Activated T-helper 2 cell treated with anti-CD3 and anti-CD28 coated beads, Interferon-gamma antibody, Interleukin-2, Interleukin-4, amounts not matched to agents 10 μg/mL and 5 μg/mL and 100 μg/mL, durations not matched to agents 14 hours and 24 hours and 36 hours (primary cell): ENCODE results near the gene PLPP4. TPM values are rescaled to one million over a fixed set of nuclear protein-coding genes. Genes with fewer than 3 reads are reported as not detected.

Source experiments
- DNase-seq: peaks from one replicate; pipeline ENCODE4 v3.0.0; 2021; ENCODE audit warnings: low spot score
- H3K27ac Mint-ChIP-seq: one replicate; pipeline ENCODE4 v1.8.0; 2021; ENCODE audit warnings: mixed read lengths
- H3K27me3 Mint-ChIP-seq: one replicate; pipeline ENCODE4 v1.8.0; 2021; ENCODE audit warnings: low read depth, mixed read lengths
- H3K36me3 Mint-ChIP-seq: one replicate; pipeline ENCODE4 v1.8.0; 2021; ENCODE audit warnings: low read depth, mixed read lengths
- H3K4me1 Mint-ChIP-seq: one replicate; pipeline ENCODE4 v1.8.0; 2021; ENCODE audit warnings: low read depth, mixed read lengths
- H3K4me3 Mint-ChIP-seq: one replicate; pipeline ENCODE4 v1.8.0; 2021; ENCODE audit warnings: low read depth, mild to moderate bottlenecking, moderate library complexity, mixed read lengths
- H3K9me3 Mint-ChIP-seq: one replicate; pipeline ENCODE4 v1.8.0; 2021; ENCODE audit warnings: mixed read lengths
- intact Hi-C: fragments of 100-400 bp; cut with micrococcal nuclease; formaldehyde crosslinking; loops from one replicate; pipeline ENCODE4 v1.15.1; 2023
- total RNA-seq: library from RNA; stranded (reverse); gene quantifications from 2 replicates; pipeline ENCODE4 v1.2.3, GENCODE V29; 2022

PLPP4 gene
- total RNA-seq, 1 donor from 2014 or later = not detected

DNA sequence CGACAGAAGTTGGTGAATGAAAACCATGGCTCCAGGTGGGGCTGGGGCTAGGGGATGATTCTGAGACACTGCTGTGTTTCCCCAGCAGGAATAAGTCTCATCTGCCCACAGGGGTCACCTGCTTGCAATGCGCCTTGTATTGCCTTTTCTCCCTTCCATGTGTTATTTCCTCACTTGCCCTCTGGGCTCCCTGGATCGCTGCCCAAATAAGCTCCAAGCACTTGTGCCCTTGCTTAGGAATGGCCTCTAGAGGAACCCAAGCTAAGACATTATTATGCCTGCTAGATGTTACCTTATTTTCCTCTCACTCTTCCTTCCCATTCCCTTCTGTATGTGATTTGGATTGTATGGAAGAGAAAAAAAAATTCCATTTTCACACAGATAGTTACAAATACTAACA lies 24.8 kb upstream of the PLPP4 start:
- no peaks in the 10 kb centered on the region for H3K9me3 Mint-ChIP-seq
- no peaks in the 10 kb centered on the region for H3K4me1 Mint-ChIP-seq
- H3K27ac Mint-ChIP-seq = no peak overlapping the region
- H3K36me3 Mint-ChIP-seq = no peaks in the 10 kb centered on the region
- intact Hi-C loops = no loop called here
- peaks cover 13% of the 10 kb centered on the region for H3K27me3 Mint-ChIP-seq
- H3K4me3 Mint-ChIP-seq = no peak overlapping the region
- DNase-seq = no peak

DNA sequence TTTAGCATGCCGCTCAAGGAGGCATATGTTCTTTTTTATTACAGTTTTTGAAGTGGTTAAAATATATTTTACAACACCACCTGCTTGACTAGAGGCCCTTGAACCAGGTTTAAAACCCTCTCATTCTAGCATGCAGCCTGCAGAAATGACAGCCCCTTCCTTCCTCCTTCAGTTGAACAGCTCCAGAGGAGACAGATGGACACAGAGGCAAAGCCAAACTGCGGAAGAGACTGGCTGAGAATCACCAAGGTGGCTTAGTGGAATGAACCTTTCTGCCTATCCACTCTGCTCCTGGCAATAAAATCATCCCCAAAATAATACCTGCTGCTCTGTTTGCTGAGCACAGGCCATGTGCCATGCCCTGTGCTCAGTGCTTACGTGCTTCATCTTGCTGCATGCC lies 23.9 kb upstream of the PLPP4 start:
- Mint-ChIP-seq H3K36me3 (no peaks in the 10 kb centered on the region), H3K4me3 (no peak overlapping the region), H3K27me3 (peaks cover 13% of the 10 kb centered on the region), H3K27ac (no peak overlapping the region), H3K4me1 (no peaks in the 10 kb centered on the region), H3K9me3 (no peaks in the 10 kb centered on the region)
- intact Hi-C loops = no loop called here
- DNase-seq = no peak

GRCh38 chr10:120436439-120437112 lies 20.5 kb upstream of the PLPP4 start:
- H3K27ac Mint-ChIP-seq = no peak overlapping the region

DNA sequence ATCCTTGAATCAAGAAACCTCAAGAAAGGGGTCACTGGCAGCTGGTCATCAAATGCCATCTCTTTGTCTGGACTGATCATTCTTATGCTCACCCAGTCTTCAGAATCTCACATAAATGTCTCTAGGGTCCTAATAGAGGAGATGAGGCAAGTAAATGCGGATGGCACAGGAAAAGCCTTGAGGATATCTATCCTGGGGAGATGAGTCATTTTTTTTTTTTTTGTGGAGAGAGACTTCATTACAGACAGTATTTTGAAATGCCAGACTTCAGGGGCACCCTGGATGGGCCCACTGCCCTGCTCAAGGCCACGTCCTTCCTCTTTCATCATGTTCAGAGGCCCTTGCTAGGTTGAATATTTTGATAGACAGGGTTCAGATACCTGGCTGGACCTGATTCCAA lies 19.5 kb upstream of the PLPP4 start:
- Mint-ChIP-seq H3K27ac (no peak overlapping the region), H3K4me1 (no peaks in the 10 kb centered on the region), H3K9me3 (no peaks in the 10 kb centered on the region), H3K4me3 (no peak overlapping the region), H3K27me3 (peaks cover under 1% of the 10 kb centered on the region), H3K36me3 (no peaks in the 10 kb centered on the region)
- intact Hi-C loops = no loop called here
- DNase-seq = no peak

More at GRCh38 chr10:120436439-120437112, 20.5 kb upstream of the PLPP4 start:
- Mint-ChIP-seq H3K36me3 (no peaks in the 10 kb centered on the region), H3K9me3 (no peaks in the 10 kb centered on the region), H3K4me1 (no peaks in the 10 kb centered on the region), H3K27me3 (peaks cover 5% of the 10 kb centered on the region), H3K4me3 (no peak overlapping the region)
- intact Hi-C loops = no loop called here
- no peak for DNase-seq

- no peak overlapping the region for H3K4me3 Mint-ChIP-seq
- H3K4me1 Mint-ChIP-seq = no peaks in the 10 kb centered on the region
- no peaks in the 10 kb centered on the region for H3K36me3 Mint-ChIP-seq
- peaks cover 13% of the 10 kb centered on the region for H3K27me3 Mint-ChIP-seq
- H3K27ac Mint-ChIP-seq = no peak overlapping the region
- DNase-seq = no peak
- intact Hi-C loops = no loop called here
- no peaks in the 10 kb centered on the region for H3K9me3 Mint-ChIP-seq
Measured at GRCh38 chr10:120451968-120452367, 5.1 kb upstream of the PLPP4 start.

DNA sequence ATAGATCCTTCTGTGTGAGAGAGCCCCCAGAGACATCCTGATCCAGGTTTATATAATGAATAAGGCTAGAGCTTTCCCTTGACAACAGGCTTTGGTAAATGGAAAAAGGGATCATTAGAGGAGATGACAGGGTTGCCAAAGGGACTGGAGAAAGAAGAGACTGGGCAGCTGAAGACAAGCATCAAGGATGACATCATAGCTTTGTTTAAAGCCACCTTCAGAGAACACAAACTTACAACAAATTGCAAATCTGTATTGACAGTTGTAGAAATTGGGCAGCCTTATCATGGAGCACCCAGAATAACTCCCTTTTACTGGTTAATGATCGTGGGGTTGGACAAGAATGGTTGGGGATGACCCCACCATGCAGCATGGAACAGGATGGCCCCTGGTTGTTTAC lies 3.7 kb upstream of the PLPP4 start:
- DNase-seq = no peak
- Mint-ChIP-seq H3K4me1 (no peaks in the 10 kb centered on the region), H3K4me3 (no peak overlapping the region), H3K9me3 (no peaks in the 10 kb centered on the region), H3K27ac (no peak overlapping the region), H3K27me3 (peaks cover 20% of the 10 kb centered on the region), H3K36me3 (no peaks in the 10 kb centered on the region)
- intact Hi-C loops = no loop called here

DNA sequence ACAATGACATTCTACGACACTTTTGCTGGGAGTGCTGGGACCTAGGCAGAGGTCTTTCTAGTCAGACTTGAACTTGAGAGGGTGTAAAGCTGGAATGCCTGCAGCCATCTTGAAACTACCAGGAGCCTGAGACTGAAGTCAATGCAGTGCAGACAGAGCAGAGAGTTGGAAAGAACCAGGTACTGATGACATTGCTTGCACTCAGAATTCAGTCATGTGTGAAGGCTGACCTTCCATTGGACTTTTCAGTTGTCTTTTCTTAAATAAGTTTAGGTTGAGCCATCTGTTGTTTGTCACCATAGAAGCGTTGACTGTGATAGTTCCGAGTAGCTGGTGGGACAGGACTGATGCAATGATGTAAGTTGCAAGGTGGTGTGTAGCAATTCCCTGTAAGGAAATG lies 3.1 kb upstream of the PLPP4 start:
- DNase-seq = no peak
- no peaks in the 10 kb centered on the region for H3K36me3 Mint-ChIP-seq
- H3K27ac Mint-ChIP-seq = no peak overlapping the region
- H3K4me3 Mint-ChIP-seq = no peak overlapping the region
- peaks cover 25% of the 10 kb centered on the region for H3K27me3 Mint-ChIP-seq
- intact Hi-C loops = no loop called here
- no peaks in the 10 kb centered on the region for H3K4me1 Mint-ChIP-seq
- H3K9me3 Mint-ChIP-seq = no peaks in the 10 kb centered on the region

GRCh38 chr10:120455004-120455403 lies 2.0 kb upstream of the PLPP4 start:
- no peak for DNase-seq
- Mint-ChIP-seq H3K36me3 (no peaks in the 10 kb centered on the region), H3K4me1 (no peaks in the 10 kb centered on the region), H3K27me3 (peaks cover 33% of the 10 kb centered on the region), H3K9me3 (no peaks in the 10 kb centered on the region), H3K4me3 (no peak overlapping the region), H3K27ac (no peak overlapping the region)
- intact Hi-C loops = no loop called here

GRCh38 chr10:120455606-120456005 lies 1.4 kb upstream of the PLPP4 start:
- no peak overlapping the region for H3K27ac Mint-ChIP-seq
- no peak for DNase-seq
- intact Hi-C loops = no loop called here
- H3K36me3 Mint-ChIP-seq = no peaks in the 10 kb centered on the region
- no peaks in the 10 kb centered on the region for H3K9me3 Mint-ChIP-seq
- no peaks in the 10 kb centered on the region for H3K4me1 Mint-ChIP-seq
- no peak overlapping the region for H3K4me3 Mint-ChIP-seq
- H3K27me3 Mint-ChIP-seq = peaks cover 33% of the 10 kb centered on the region

- Mint-ChIP-seq H3K27me3 (peaks cover 33% of the 10 kb centered on the region), H3K4me1 (no peaks in the 10 kb centered on the region), H3K4me3 (peak overlapping the region; percentile 37), H3K9me3 (no peaks in the 10 kb centered on the region), H3K27ac (no peak overlapping the region), H3K36me3 (no peaks in the 10 kb centered on the region)
- intact Hi-C loops = no loop called here
- DNase-seq = no peak
Measured at GRCh38 chr10:120456143-120456625, 843 bp upstream of the PLPP4 start.

GRCh38 chr10:120457431-120458172 lies 575 bp downstream of the PLPP4 start:
- intact Hi-C loops = no loop called here
- Mint-ChIP-seq H3K27ac (no peak overlapping the region), H3K4me1 (no peaks in the 10 kb centered on the region), H3K27me3 (peaks cover 33% of the 10 kb centered on the region), H3K9me3 (no peaks in the 10 kb centered on the region), H3K4me3 (no peak overlapping the region), H3K36me3 (no peaks in the 10 kb centered on the region)
- no peak for DNase-seq

DNA sequence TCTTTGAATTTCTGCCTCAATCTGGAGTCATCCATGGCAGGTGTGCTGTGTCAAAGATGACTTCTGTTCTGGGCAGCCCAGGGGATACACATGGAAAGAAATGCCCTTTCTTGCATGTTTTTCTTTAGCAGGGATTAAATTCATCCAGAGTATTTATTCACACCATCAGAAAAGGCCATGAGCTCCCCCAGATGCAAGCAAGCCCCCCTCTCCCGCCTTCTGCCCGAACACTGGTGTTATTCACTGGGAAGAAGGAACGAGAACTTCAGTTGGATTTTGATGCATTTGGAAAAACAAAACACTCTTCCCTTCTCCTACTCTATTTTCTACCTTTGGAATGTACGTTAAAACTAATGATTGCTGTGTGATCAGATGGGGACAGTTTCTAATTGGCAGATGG lies 1.4 kb downstream of the PLPP4 start:
- intact Hi-C loops = no loop called here
- Mint-ChIP-seq H3K4me3 (no peak overlapping the region), H3K36me3 (no peaks in the 10 kb centered on the region), H3K9me3 (no peaks in the 10 kb centered on the region), H3K4me1 (no peaks in the 10 kb centered on the region), H3K27me3 (peaks cover 33% of the 10 kb centered on the region), H3K27ac (no peak overlapping the region)
- no peak for DNase-seq

- Mint-ChIP-seq H3K27me3 (peaks cover 33% of the 10 kb centered on the region), H3K27ac (no peak overlapping the region), H3K36me3 (no peaks in the 10 kb centered on the region), H3K4me3 (no peak overlapping the region), H3K9me3 (no peaks in the 10 kb centered on the region), H3K4me1 (no peaks in the 10 kb centered on the region)
- intact Hi-C loops = no loop called here
- no peak for DNase-seq
Measured at GRCh38 chr10:120459185-120459584, 2.2 kb downstream of the PLPP4 start.
